Caco-2 (cell line): ENCODE measurements around the gene CRELD2. TPM values are rescaled to one million over a fixed set of nuclear protein-coding genes. Genes with fewer than 3 reads are reported as not detected.

Experiments
- BruUV-seq: library from RNA; stranded (reverse); fragments of 400-500 nt; replicated peaks from 2 replicates; lab custom pipeline; 2021; lab: Mats Ljungman, UMichigan
- CTCF ChIA-PET: fragments of 300-600 bp; sonication (Branson Sonifier 250); formaldehyde crosslinking; loops from one replicate; lab custom pipeline; 2022; ENCODE audit warnings: antibody characterized with exemption; lab: Charles Lee
- POLR2A ChIA-PET: fragments of 300-600 bp; sonication (Branson Sonifier 250); formaldehyde crosslinking; loops from one replicate; lab custom pipeline; 2022; ENCODE audit warnings: antibody characterized with exemption; lab: Charles Lee
- DNase-seq, 2 experiments: peaks; one replicate each; pipeline versions ENCODE4 v3.0.0 to v3.0.0-alpha.2; 2020 to 2022
- H3K27me3 ChIP-seq: replicated peaks from 2 replicates; pipeline ENCODE4 v1.6.0; 2011; ENCODE audit warnings: low read length; ENCODE audit not compliant: control insufficient read depth, insufficient read depth
- H3K36me3 ChIP-seq: 2 replicates; pipeline ENCODE4 v1.5.1; 2011; ENCODE audit warnings: low read length; ENCODE audit not compliant: control insufficient read depth, insufficient read depth
- H3K4me1 ChIP-seq: fragments of 250-450 bp; sonication (Bioruptor Pico); 2 replicates; pipeline ENCODE4 v1.5.1; 2020; ENCODE audit warnings: mild to moderate bottlenecking
- H3K4me3 ChIP-seq: 2 replicates; pipeline ENCODE4 v1.5.1; 2011; ENCODE audit warnings: low read depth, mild to moderate bottlenecking, control low read depth, low read length
- H3K9me3 ChIP-seq: fragments of 250-450 bp; sonication (Bioruptor Pico); 2 replicates; pipeline ENCODE4 v1.5.1; 2020; ENCODE audit warnings: mild to moderate bottlenecking, moderate library complexity
- H3K27ac Mint-ChIP-seq: one replicate; pipeline ENCODE4 v1.8.0; 2022; ENCODE audit warnings: mixed read lengths; ENCODE audit not compliant: unreplicated experiment
- H3K27me3 Mint-ChIP-seq: one replicate; pipeline ENCODE4 v1.8.0; 2022; ENCODE audit warnings: mixed read lengths; ENCODE audit not compliant: insufficient read depth, unreplicated experiment
- H3K36me3 Mint-ChIP-seq: one replicate; pipeline ENCODE4 v1.8.0; 2022; ENCODE audit warnings: mild to moderate bottlenecking, mixed read lengths; ENCODE audit not compliant: insufficient read depth, unreplicated experiment
- H3K4me1 Mint-ChIP-seq: one replicate; pipeline ENCODE4 v1.8.0; 2022; ENCODE audit warnings: low read depth, mixed read lengths; ENCODE audit not compliant: unreplicated experiment
- H3K4me3 Mint-ChIP-seq: one replicate; pipeline ENCODE4 v1.8.0; 2022; ENCODE audit warnings: mild to moderate bottlenecking, moderate library complexity, mixed read lengths; ENCODE audit not compliant: unreplicated experiment
- H3K9me3 Mint-ChIP-seq: one replicate; pipeline ENCODE4 v1.8.0; 2022; ENCODE audit warnings: mixed read lengths; ENCODE audit not compliant: unreplicated experiment
- intact Hi-C: fragments of 100-400 bp; cut with micrococcal nuclease; formaldehyde crosslinking; loops from one replicate; pipeline ENCODE4 v1.10.0; 2022; ENCODE audit not compliant: unreplicated experiment
- total RNA-seq: library from RNA; stranded (reverse); gene quantifications from 2 replicates; pipeline ENCODE4 v1.2.3, GENCODE V29; 2022
- TF ChIP-seq, protein P1 (sequence below), 2 experiments: fragments of 200-600 bp in 1 of 2; IDR thresholded peaks; 1 replicate in 1 of 2; 2 replicates in 1 of 2; pipeline versions ENCODE4 v1.5.1 to v1.8.0; 2011 to 2022; ENCODE audit warnings: antibody characterized with exemption in 1 of 2, control low read depth in 1 of 2, inconsistent platforms in 1 of 2, low read depth in 1 of 2, low read length in 1 of 2, mild to moderate bottlenecking in 1 of 2, moderate library complexity in 1 of 2; ENCODE audit not compliant: insufficient read depth in 1 of 2, severe bottlenecking in 1 of 2, unreplicated experiment in 1 of 2

CRELD2 gene
- total RNA-seq, 1 experiment from 2014 or later, result 43.3 TPM

DNA sequence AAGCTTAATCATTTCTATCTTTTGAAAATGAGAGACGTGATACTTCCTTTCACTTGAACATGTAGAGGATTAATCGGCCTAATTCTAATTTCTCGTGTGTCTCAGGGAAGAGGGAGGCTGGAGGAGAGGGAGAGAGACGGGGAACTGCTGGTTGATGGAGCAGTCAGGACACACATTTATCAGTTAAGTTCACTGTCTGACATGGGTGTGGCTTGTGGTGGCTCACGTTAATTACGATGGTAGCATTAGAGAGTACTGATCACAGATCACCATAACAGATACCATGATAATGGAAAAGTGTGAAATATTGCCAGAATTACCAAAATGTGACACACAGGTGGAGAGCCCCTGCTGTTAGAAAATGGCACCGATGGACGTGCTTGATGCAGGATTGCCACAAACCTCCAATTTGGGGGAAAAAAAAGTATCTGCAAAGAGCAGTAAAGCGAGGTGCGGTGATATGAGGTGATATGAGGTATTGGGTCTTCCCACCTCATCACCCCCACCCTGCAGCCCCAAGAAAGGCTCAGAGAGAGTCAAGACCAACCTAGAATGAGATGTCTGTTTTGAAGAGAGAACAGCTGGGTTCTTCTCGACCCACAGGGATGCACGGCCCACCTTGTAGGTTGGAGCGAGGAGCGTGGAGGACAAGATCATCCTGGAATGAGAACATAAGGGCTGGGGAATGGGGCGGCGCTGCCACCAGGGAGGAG is 45.0 kb upstream of the CRELD2 start:
- intact Hi-C loops, result no loop called here
- no peaks in the 10 kb centered on the region for H3K27me3 Mint-ChIP-seq
- no peak overlapping the region for H3K4me3 Mint-ChIP-seq
- no TSS peak for BruUV-seq
- Histone ChIP-seq H3K4me1 (no peaks in the 10 kb centered on the region), H3K9me3 (no peaks in the 10 kb centered on the region; the same call in 1 of the 2 replicates), H3K4me3 (no peak overlapping the region), H3K27me3 (no peaks in the 10 kb centered on the region), H3K36me3 (no peaks in the 10 kb centered on the region)
- TF ChIP-seq, protein P1, sequence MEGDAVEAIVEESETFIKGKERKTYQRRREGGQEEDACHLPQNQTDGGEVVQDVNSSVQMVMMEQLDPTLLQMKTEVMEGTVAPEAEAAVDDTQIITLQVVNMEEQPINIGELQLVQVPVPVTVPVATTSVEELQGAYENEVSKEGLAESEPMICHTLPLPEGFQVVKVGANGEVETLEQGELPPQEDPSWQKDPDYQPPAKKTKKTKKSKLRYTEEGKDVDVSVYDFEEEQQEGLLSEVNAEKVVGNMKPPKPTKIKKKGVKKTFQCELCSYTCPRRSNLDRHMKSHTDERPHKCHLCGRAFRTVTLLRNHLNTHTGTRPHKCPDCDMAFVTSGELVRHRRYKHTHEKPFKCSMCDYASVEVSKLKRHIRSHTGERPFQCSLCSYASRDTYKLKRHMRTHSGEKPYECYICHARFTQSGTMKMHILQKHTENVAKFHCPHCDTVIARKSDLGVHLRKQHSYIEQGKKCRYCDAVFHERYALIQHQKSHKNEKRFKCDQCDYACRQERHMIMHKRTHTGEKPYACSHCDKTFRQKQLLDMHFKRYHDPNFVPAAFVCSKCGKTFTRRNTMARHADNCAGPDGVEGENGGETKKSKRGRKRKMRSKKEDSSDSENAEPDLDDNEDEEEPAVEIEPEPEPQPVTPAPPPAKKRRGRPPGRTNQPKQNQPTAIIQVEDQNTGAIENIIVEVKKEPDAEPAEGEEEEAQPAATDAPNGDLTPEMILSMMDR (IDR thresholded peaks at IDR 0.05; ENCODE audit: insufficient read depth in 1 of 2, low read depth in 1 of 2, low read length in 1 of 2, severe bottlenecking in 1 of 2, unreplicated experiment in 1 of 2), result no peak
- ChIA-PET POLR2A (no interaction called here), CTCF (no interaction called here)
- H3K36me3 Mint-ChIP-seq, result peaks cover 57% of the 10 kb centered on the region
- no peak overlapping the region for H3K27ac Mint-ChIP-seq
- H3K9me3 Mint-ChIP-seq, result peaks cover 12% of the 10 kb centered on the region
- no peaks in the 10 kb centered on the region for H3K4me1 Mint-ChIP-seq
- DNase-seq, result no peak

DNA sequence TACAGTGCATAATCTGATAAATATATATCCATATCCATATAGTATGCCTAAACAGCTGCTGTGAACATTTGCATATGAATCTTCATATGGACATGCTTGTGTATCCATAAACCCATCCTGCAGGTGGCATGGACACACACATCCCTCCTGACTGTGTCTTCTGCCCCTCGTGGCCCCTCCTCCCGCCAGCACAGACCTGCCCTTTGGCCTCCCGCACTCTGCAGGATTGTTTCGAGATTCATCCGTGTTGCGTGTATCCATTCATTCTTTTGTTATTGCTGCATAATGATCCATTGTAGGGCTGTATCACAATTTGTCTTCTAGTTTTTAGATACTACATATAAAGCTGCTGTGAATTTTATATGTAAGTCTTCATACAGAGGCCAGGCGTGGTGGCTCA is 40.8 kb upstream of the CRELD2 start:
- H3K4me3 ChIP-seq, result no peak overlapping the region
- no TSS peak for BruUV-seq
- no peaks in the 10 kb centered on the region for H3K36me3 ChIP-seq
- CTCF ChIA-PET, result no interaction called here
- intact Hi-C loops, result no loop called here
- Mint-ChIP-seq H3K9me3 (no peaks in the 10 kb centered on the region), H3K4me3 (no peak overlapping the region), H3K27me3 (no peaks in the 10 kb centered on the region), H3K36me3 (peaks cover 49% of the 10 kb centered on the region), H3K4me1 (no peaks in the 10 kb centered on the region), H3K27ac (no peak overlapping the region)
- TF ChIP-seq, protein P1 (IDR thresholded peaks at IDR 0.05; ENCODE audit: insufficient read depth in 1 of 2, low read depth in 1 of 2, low read length in 1 of 2, severe bottlenecking in 1 of 2, unreplicated experiment in 1 of 2), result no peak
- H3K4me1 ChIP-seq, result no peaks in the 10 kb centered on the region
- POLR2A ChIA-PET, result no interaction called here
- no peak for DNase-seq
- no peaks in the 10 kb centered on the region for H3K9me3 ChIP-seq
- no peaks in the 10 kb centered on the region for H3K27me3 ChIP-seq

DNA sequence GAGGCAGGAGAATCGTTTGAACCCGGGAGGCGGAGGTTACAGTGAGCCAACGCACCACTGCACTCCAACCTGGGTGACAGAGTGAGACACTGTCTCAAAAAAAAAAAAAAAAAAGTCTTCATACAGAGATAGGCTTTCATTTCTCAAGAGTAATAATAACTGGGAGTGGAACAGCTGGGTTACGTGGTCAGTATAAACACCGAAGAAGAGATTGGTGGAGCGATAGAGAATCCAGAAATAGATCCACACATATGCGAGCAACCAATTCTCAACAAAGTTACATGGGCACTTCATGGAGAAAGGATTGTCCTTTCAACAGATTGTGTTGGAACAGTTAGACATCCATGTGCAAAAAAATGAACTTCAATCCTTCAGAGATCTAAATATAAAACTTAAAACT is 40.2 kb upstream of the CRELD2 start:
- TF ChIP-seq, protein P1 (IDR thresholded peaks at IDR 0.05; ENCODE audit: insufficient read depth in 1 of 2, low read depth in 1 of 2, low read length in 1 of 2, severe bottlenecking in 1 of 2, unreplicated experiment in 1 of 2), result no peak
- intact Hi-C loops, result no loop called here
- Histone ChIP-seq H3K36me3 (no peaks in the 10 kb centered on the region), H3K4me3 (no peak overlapping the region), H3K4me1 (no peaks in the 10 kb centered on the region), H3K9me3 (no peaks in the 10 kb centered on the region), H3K27me3 (no peaks in the 10 kb centered on the region)
- no TSS peak for BruUV-seq
- H3K27me3 Mint-ChIP-seq, result no peaks in the 10 kb centered on the region
- no peaks in the 10 kb centered on the region for H3K4me1 Mint-ChIP-seq
- POLR2A ChIA-PET, result no interaction called here
- H3K4me3 Mint-ChIP-seq, result no peak overlapping the region
- H3K9me3 Mint-ChIP-seq, result no peaks in the 10 kb centered on the region
- no peak overlapping the region for H3K27ac Mint-ChIP-seq
- peaks cover 54% of the 10 kb centered on the region for H3K36me3 Mint-ChIP-seq
- CTCF ChIA-PET, result no interaction called here
- DNase-seq, result no peak
